Endodermal cell (in vitro differentiated cells): ENCODE results near the gene ADH5. TPM values are rescaled to one million over a fixed set of nuclear protein-coding genes. Genes with fewer than 3 reads are reported as not detected.
"Not testable (repeated sequence)": the region's sequence is repeated elsewhere in the genome, so short reads cannot be mapped to it uniquely, and the experiment has no call there.

Experiments
- DNase-seq: peaks from one replicate; pipeline ENCODE4 v3.0.0-alpha.2; 2017
- H3K27ac ChIP-seq: 2 replicates; pipeline ENCODE4 v1.5.1; 2013; ENCODE audit warnings: mild to moderate bottlenecking, low read depth, low read length, moderate library complexity
- H3K27me3 ChIP-seq: 2 replicates; pipeline ENCODE4 v1.6.1; 2013; ENCODE audit warnings: mild to moderate bottlenecking, low read length, moderate library complexity; ENCODE audit not compliant: insufficient read depth, control insufficient read depth, poor library complexity, severe bottlenecking
- H3K36me3 ChIP-seq: 2 replicates; pipeline ENCODE4 v1.7.0; 2013; ENCODE audit warnings: mild to moderate bottlenecking, low read length, moderate library complexity; ENCODE audit not compliant: control insufficient read depth, insufficient read depth
- H3K4me1 ChIP-seq: one replicate; pipeline ENCODE4 v1.7.0; 2013; ENCODE audit warnings: low read length; ENCODE audit not compliant: control insufficient read depth, insufficient read depth
- H3K4me3 ChIP-seq: 2 replicates; pipeline ENCODE4 v1.5.1; 2013; ENCODE audit warnings: mild to moderate bottlenecking, low read length, moderate library complexity
- H3K9ac ChIP-seq: 2 replicates; pipeline ENCODE4 v1.6.1; 2013; ENCODE audit warnings: mild to moderate bottlenecking, low read length, moderate library complexity; ENCODE audit not compliant: poor library complexity, severe bottlenecking; ENCODE audit errors: extremely low read depth
- H3K9me3 ChIP-seq: 2 replicates; pipeline ENCODE4 v1.6.1; 2013; ENCODE audit warnings: mild to moderate bottlenecking, low read length, moderate library complexity; ENCODE audit not compliant: control insufficient read depth
- H3K27ac Mint-ChIP-seq: 2 replicates; pipeline ENCODE4 v1.8.0; 2020; ENCODE audit warnings: mixed read lengths
- H3K27me3 Mint-ChIP-seq: 2 replicates; pipeline ENCODE4 v1.8.0; 2021; ENCODE audit warnings: mild to moderate bottlenecking, mixed read lengths; ENCODE audit not compliant: insufficient read depth
- H3K36me3 Mint-ChIP-seq: 2 replicates; pipeline ENCODE4 v1.8.0; 2020; ENCODE audit warnings: low read depth, mixed read lengths
- H3K4me1 Mint-ChIP-seq: 2 replicates; pipeline ENCODE4 v1.8.0; 2020; ENCODE audit warnings: mixed read lengths
- H3K4me3 Mint-ChIP-seq: 2 replicates; pipeline ENCODE4 v1.8.0; 2020; ENCODE audit warnings: mild to moderate bottlenecking, moderate library complexity, mixed read lengths
- H3K9me3 Mint-ChIP-seq: 2 replicates; pipeline ENCODE4 v1.8.0; 2020; ENCODE audit warnings: mild to moderate bottlenecking, mixed read lengths
- CTCF ChIP-seq: fragments of 200-600 bp; sonication (generic); conservative IDR thresholded peaks from 2 replicates; pipeline ENCODE4 v1.5.0; 2021; ENCODE audit warnings: antibody characterized with exemption, mild to moderate bottlenecking
- WGBS, 2 experiments: methylation state at CpG; one replicate each; pipeline versions ENCODE4 v1.1.5 to v1.1.7; 2013; ENCODE audit warnings: missing lambda C conversion rate in 2 of 2, mixed read lengths in 1 of 2; ENCODE audit not compliant: insufficient coverage in 1 of 2, insufficient read length in 1 of 2; 5-methylcytosine and 5-hydroxymethylcytosine counted together
- total RNA-seq, 2 donors: library from RNA; stranded (reverse); fragmentation: NEBNext Ultra II Directional in 1 of 2; extraction: Animal tissue kit (Norgen Biotek cat#: 25700) in 1 of 2; gene quantifications; 2 replicates in 1 of 2; 3 replicates in 1 of 2; pipeline ENCODE4 v1.2.1, GENCODE V29; 2021

Gene ADH5
- total RNA-seq, 2 donors from 2014 or later, result 272 to 317 TPM

DNA sequence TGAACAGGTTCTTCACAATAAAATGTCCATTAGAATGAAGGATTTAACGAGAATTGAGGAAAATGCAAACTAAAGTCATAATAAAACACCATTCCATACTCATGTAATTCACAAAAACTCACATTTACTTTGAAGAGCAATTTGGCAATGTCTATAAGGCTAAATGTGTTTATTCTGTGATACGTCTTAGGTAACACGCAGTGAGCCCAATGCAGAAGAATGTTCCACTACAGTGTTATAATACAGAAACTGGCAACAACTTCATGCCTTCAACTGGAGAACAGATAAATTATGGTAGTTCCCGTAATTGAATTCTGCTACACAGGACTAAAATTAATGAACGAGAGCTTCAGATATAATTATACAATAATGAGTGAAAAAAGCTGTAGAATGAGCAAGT, 17.4 kb downstream of the ADH5 start:
- H3K27ac ChIP-seq, result no peak overlapping the region
- no peaks in the 10 kb centered on the region for H3K27me3 ChIP-seq
- Mint-ChIP-seq H3K27ac (no peak overlapping the region), H3K36me3 (peaks cover 71% of the 10 kb centered on the region), H3K27me3 (no peaks in the 10 kb centered on the region), H3K4me3 (no peak overlapping the region), H3K4me1 (no peaks in the 10 kb centered on the region), H3K9me3 (no peaks in the 10 kb centered on the region)
- peaks cover 72% of the 10 kb centered on the region for H3K36me3 ChIP-seq
- no peak for TF ChIP-seq CTCF
- no peaks in the 10 kb centered on the region for H3K4me1 ChIP-seq
- H3K9me3 ChIP-seq, result no peaks in the 10 kb centered on the region
- H3K9ac ChIP-seq, result no peak overlapping the region
- WGBS, 2 experiments, result 90 to 96% methylated on average over 2 to 5 of the region's 5 CpGs
- DNase-seq, result no peak
- no peak overlapping the region for H3K4me3 ChIP-seq

- H3K4me1 Mint-ChIP-seq, result no peaks in the 10 kb centered on the region
- peaks cover 2% of the 10 kb centered on the region for H3K9me3 Mint-ChIP-seq
- peaks cover 58% of the 10 kb centered on the region for H3K36me3 Mint-ChIP-seq
- Histone ChIP-seq H3K27ac (no peak overlapping the region), H3K27me3 (no peaks in the 10 kb centered on the region), H3K4me1 (no peaks in the 10 kb centered on the region), H3K4me3 (no peak overlapping the region), H3K36me3 (peaks cover 47% of the 10 kb centered on the region), H3K9me3 (no peaks in the 10 kb centered on the region), H3K9ac (no peak overlapping the region)
- H3K27me3 Mint-ChIP-seq, result no peaks in the 10 kb centered on the region
- H3K27ac Mint-ChIP-seq, result no peak overlapping the region
- DNase-seq, result no peak
- TF ChIP-seq CTCF, result no peak
- 96 to 100% methylated on average over 1 of the region's 1 CpG for WGBS, 2 experiments
- no peak overlapping the region for H3K4me3 Mint-ChIP-seq
Observed at GRCh38 chr4:99067617-99068016, 21.0 kb downstream of the ADH5 start.

DNA sequence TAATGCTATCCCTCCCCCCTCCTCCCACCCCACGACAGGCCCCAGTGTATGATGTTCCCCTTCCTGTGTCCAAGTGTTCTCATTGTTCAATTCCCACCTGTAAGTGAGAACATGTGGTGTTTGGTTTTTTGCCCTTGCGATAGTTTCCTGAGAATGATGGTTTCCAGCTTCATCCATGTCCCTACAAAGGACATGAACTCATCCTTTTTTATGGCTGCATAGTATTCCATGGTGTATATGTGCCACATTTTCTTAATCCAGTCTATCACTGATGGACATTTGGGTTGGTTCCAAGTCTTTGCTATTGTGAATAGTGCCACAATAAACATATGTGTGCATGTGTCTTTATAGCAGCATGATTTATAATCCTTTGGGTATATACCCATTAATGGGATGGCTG, 23.1 kb downstream of the ADH5 start:
- H3K36me3 Mint-ChIP-seq, result peaks cover 57% of the 10 kb centered on the region
- not testable (repeated sequence) for H3K4me3 ChIP-seq, H3K27ac Mint-ChIP-seq, H3K4me1 Mint-ChIP-seq, H3K9me3 ChIP-seq, H3K4me3 Mint-ChIP-seq, DNase-seq, H3K9ac ChIP-seq, H3K9me3 Mint-ChIP-seq, H3K27me3 Mint-ChIP-seq, H3K27ac ChIP-seq, H3K4me1 ChIP-seq, H3K27me3 ChIP-seq
- no CpG with 5 or more reads among the region's 2 CpGs for WGBS, 2 experiments
- H3K36me3 ChIP-seq, result peaks cover 44% of the 10 kb centered on the region

GRCh38 chr4:99062120-99062519, 26.5 kb downstream of the ADH5 start:
- Mint-ChIP-seq H3K27me3 (no peaks in the 10 kb centered on the region), H3K4me1 (peaks cover 4% of the 10 kb centered on the region), H3K36me3 (peaks cover 68% of the 10 kb centered on the region), H3K27ac (no peak overlapping the region), H3K9me3 (peaks cover 2% of the 10 kb centered on the region), H3K4me3 (no peak overlapping the region)
- Histone ChIP-seq H3K27me3 (no peaks in the 10 kb centered on the region), H3K9me3 (no peaks in the 10 kb centered on the region), H3K9ac (no peak overlapping the region), H3K4me1 (no peaks in the 10 kb centered on the region), H3K4me3 (no peak overlapping the region), H3K36me3 (peaks cover 63% of the 10 kb centered on the region), H3K27ac (no peak overlapping the region)
- DNase-seq, result no peak
- no peak for TF ChIP-seq CTCF
- 60 to 89% methylated on average over 1 to 4 of the region's 4 CpGs for WGBS, 2 experiments
